HG03565 (cell line): ENCODE results near the gene VGF.

Experiments
- ATAC-seq: cut with Tn5 transposase; IDR thresholded peaks from one replicate; pipeline ENCODE4 v1.9.1; 2021; ENCODE audit warnings: mild to moderate bottlenecking, moderate library complexity; ENCODE audit not compliant: unreplicated experiment

The VGF gene

GRCh38 chr7:101186194-101186593 lies 20.8 kb upstream of the VGF start:
- ATAC-seq = no peak

DNA sequence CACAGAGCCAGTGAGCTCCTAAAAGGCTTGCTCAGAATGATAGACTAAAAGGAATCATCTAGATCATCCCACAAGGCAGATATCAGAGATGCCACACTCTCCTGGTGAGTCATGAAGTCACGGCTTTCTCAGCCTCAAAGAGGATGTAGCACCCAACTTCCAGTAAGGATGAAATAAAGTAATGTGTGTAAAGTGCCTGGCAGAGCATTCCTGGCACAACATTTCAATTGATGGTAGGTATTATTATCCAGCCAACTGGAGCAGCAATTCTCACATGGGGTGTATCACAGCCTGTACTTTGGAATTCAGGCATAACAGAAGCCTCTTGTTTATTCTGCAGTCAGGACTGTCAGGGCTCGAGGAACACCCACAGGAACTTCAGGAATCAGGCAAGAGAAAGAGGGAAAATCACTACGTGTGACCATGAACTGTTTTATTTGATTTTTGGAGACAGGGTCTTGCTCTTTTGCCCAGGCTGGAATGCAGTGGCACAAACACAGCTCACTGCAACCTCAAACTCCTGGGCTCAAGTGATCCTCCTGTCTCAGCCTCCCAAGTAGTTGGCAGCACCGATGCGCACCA lies 20.0 kb upstream of the VGF start:
- no peak for ATAC-seq

- no peak for ATAC-seq
Observed at GRCh38 chr7:101180130-101180755, 14.9 kb upstream of the VGF start, which contains the start of gene NAT16. Gene NAT16, minus strand, starts transcription at chr7:101180293. Its CDS starts 5,486 bp downstream, at chr7:101174807.

DNA sequence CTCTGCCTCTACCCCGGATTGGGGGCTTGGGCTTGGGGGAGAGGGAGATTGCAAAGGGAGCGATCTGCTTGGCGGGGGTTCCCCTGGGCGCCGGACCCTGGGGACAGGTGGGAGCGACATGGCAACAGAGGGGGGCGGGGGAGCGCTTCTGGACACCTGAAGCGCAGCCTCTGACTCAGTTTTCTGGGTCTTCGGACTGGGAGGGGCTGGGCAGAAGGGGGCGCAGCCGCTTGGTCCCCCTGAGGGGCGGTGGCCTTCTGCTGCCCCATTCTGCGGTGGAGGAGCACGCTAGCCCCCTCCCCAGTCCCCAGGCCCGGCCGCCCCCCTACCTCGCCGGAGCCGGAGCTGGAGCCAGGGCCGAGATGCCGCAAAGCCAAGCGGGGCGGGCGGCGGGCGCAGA lies 14.3 kb upstream of the VGF start:
- no peak for ATAC-seq

GRCh38 chr7:101179117-101179516 lies 13.7 kb upstream of the VGF start:
- no peak for ATAC-seq

DNA sequence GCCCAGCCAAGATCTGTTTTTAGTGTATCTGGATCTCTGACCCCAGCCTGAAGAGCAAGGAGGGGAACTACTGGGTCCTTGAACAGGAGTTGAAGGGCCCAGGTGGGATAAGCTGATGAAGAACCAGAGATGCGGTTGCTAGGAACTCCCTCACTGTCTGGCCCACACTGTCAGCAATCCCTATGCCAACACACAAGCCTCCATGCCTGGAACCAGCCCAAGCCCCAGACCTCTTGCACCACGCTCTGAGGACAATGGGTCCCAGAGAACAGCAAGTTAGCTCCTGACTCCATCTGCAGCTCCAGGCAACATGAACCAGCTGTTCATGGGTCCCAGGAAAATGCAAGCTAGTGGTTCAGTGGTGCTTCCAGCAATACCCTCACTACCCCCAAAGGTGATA lies 12.3 kb upstream of the VGF start:
- ATAC-seq = no peak

GRCh38 chr7:101175664-101176063 lies 10.3 kb upstream of the VGF start:
- ATAC-seq = no peak

DNA sequence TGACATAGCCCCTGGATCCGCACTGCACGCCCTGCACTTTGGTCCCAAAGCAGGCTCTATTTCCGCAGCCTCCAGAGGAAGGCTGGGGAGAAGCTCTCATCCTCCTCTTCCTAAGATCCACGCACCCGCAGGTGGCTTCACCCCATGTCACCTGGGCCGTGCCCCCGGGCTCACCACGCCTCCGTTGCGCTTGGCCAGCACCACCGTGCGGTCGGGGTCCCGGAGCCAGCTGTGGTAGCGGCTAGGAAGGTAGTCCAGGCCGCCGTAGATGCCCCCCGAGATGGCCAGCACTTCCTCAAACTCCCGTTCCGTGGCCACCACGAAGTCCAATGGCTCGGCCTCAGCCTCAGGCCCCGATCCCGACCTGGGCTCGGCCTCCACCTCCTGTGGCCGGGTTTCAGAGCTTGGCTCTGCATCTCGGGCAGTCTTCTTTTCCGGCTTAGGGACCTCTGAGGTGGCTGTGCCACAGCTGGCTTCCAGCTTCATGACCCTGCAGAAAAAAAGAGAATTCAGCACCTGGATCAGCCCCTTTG lies 9.0 kb upstream of the VGF start:
- ATAC-seq = no peak

GRCh38 chr7:101173752-101174244 lies 8.4 kb upstream of the VGF start:
- no peak for ATAC-seq

- ATAC-seq = no peak
Observed at GRCh38 chr7:101172854-101173751, 7.7 kb upstream of the VGF start.

DNA sequence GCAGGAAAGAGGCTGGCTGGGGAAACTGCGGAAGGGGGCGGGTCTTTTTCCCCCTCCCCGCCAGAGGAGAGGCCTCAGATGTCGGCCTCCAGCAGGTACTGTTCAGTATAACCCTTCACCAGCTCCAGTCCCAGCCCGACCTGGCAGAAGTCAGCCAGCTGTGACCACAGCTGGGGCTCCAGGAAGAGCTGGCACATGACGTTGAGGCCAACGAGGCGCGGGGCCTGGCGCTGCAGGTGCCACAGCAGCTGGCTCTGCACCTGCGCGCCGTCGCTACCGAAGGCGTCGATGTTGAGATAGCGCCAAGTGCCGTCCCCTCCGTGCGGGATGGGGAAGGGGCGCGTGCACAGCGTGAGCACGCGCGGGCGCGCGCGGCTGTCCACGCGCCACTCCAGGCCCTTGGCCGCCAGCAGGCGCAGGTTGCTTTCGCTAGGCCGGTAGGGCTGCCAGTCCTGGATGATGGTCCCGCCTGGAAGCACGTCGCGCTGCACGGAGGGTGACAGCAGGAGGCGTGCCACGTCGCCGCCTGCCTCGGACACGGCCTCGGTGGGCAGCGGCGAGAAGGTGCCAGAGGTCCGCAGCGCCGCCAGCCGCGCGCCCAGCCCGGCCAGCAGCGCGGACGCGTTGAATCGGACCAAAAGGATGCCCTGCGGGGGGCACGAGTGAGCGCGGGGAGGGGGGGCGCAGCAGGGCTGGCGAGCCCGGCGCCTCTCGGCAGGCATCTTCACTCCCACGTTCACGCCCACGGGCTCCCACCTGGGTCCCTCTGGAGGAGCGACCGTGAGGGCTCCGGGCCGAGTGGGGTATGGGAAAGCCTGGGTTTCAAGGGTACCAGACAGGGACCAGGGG lies 6.9 kb upstream of the VGF start:
- no peak for ATAC-seq

DNA sequence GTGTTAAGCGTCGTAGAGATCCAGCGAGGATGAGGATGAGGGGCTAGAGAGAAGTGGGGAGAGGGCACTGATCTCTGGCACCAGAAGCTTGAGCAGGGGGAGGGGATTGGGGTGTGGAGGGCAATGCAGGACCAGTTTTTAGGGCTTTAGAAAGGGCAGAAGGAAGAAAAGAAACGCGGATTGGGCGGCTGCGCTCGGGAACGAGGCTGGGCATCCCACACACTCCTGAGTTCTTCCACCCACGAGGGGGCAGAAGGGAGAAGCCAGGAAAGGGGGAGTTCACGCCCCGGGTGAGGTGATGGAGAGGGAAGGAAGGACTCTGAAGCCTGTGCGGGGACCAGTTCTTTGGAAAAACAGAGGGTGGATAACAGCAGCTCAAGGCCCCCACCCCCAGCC lies 6.1 kb upstream of the VGF start:
- no peak for ATAC-seq

DNA sequence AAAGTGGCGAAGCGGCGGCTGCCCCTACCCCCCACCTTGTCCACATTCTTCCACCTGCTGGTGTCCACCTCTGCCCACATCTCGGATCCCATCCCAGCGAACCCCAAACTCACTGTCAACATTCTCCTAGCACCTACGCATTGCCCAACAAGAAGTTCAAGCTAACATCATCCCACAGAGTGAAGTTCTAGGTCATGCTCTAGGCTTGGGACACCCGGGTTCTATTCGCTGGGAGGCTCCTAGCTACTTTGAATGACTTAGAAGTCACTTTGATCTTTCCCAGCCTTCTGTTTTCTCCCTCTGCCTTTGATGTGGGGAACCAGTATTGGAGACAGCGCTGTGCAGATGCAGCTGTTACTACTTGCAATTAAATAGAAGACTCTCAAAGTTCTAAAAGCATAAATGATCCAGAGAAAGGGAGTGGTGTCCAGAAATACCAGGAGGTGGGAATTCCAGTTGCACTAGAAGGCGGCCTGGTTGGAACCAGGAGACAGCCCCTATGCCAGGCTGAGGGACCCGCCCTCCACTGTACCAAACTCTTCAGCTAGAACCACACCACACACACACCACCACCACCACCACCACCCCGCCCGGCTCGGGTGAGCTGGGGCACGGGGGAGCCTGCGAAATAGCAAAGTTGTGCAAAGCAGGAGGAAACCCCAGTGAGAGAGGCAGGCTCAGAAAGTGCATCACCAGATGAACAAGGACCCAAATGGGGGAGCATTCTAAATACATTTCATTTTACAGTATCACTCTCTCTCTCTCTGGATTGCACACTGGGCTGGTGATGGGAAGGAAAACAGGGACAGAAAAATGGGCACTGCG lies 5.5 kb upstream of the VGF start:
- no peak for ATAC-seq

- ATAC-seq = no peak
Observed at GRCh38 chr7:101169838-101170551, 4.6 kb upstream of the VGF start.

GRCh38 chr7:101169110-101169837 lies 3.9 kb upstream of the VGF start:
- ATAC-seq = no peak

- no peak for ATAC-seq
Observed at GRCh38 chr7:101168412-101169049, 3.2 kb upstream of the VGF start.

GRCh38 chr7:101167645-101168411 lies 2.5 kb upstream of the VGF start:
- ATAC-seq = no peak
